C4-2B (cell line): ENCODE results near the gene WAPL.

ENCODE experiments used
- CTCF ChIP-seq: fragments of 450-650 bp; conservative IDR thresholded peaks from 2 replicates; pipeline ENCODE4 v1.5.1; 2017; ENCODE audit warnings: mild to moderate bottlenecking
- ZFX ChIP-seq: fragments of 450-650 bp; IDR thresholded peaks from 2 replicates; pipeline ENCODE4 v1.6.1; 2017

GRCh38 chr10:86498598-86498997 is 23.0 kb downstream of the WAPL start:
- TF ChIP-seq CTCF (no peak), ZFX (no peak)
